K562 (cell line): ENCODE data around the gene MAN1A1. TPM values are rescaled to one million over a fixed set of nuclear protein-coding genes. Genes with fewer than 3 reads are reported as not detected.
A peak's percentile ranks its signal among the peaks of the same experiment; 100 is the strongest.

ENCODE experiments used
- ELF4 ChIP-seq: fragments of 450-650 bp; formaldehyde crosslinking; IDR thresholded peaks from 2 replicates; pipeline ENCODE4 v1.4.0; 2022; ENCODE audit warnings: missing genetic modification characterization
- KDM2B ChIP-seq: fragments of 250-450 bp; sonication (Bioruptor Pico); IDR thresholded peaks from 2 replicates; pipeline ENCODE4 v1.8.0; 2021; ENCODE audit warnings: mild to moderate bottlenecking, moderate library complexity
- MYNN ChIP-seq, 2 experiments: sonication (generic); formaldehyde crosslinking in 1 of 2; IDR thresholded peaks; 2 replicates each; pipeline versions ENCODE4 v1.5.0 to v1.6.1; 2016 to 2020; ENCODE audit warnings: antibody characterized with exemption in 1 of 2, missing genetic modification reagents in 1 of 2
- PYGO2 ChIP-seq: fragments of 450-650 bp; IDR thresholded peaks from 2 replicates; pipeline ENCODE4 v1.6.1; 2016; ENCODE audit warnings: mild to moderate bottlenecking, missing genetic modification characterization, moderate library complexity, missing compliant biosample characterization
- SMARCE1 ChIP-seq: fragments of 450-650 bp; IDR thresholded peaks from 2 replicates; pipeline ENCODE4 v1.7.1; 2016; ENCODE audit warnings: mild to moderate bottlenecking
- TEAD4 ChIP-seq, 2 experiments: sonication (generic) in 1 of 2; formaldehyde crosslinking in 1 of 2; IDR thresholded peaks; 2 replicates each; pipeline versions ENCODE4 v1.6.1 to v1.8.0; 2012 to 2022; ENCODE audit warnings: borderline replicate concordance in 1 of 2, inconsistent platforms in 1 of 2, low read length in 1 of 2, mild to moderate bottlenecking in 1 of 2, missing genetic modification reagents in 1 of 2
- ZFPM2 ChIP-seq: fragments of 250-450 bp; sonication (Bioruptor Pico); IDR thresholded peaks from 2 replicates; pipeline ENCODE4 v1.5.1; 2022; ENCODE audit warnings: mild to moderate bottlenecking
- ZNF41 ChIP-seq: fragments of 250-450 bp; sonication (Bioruptor Pico); conservative IDR thresholded peaks from 2 replicates; pipeline ENCODE4 v1.4.0; 2020; ENCODE audit warnings: mild to moderate bottlenecking
- ZNF696 ChIP-seq: fragments of 250-450 bp; sonication (Bioruptor Pico); conservative IDR thresholded peaks from 2 replicates; pipeline ENCODE4 v1.4.0; 2020; ENCODE audit warnings: mild to moderate bottlenecking, moderate library complexity
- polyA plus RNA-seq, 8 experiments: library from polyadenylated mRNA; depleted of rRNA in 4 of 8; stranded (reverse) in 5 of 8; unstranded in 3 of 8; fragments of >200 nt; fragmentation: Nextera tagmentation in 2 of 8; fragmentation: Illumina TruSeq in 1 of 8; extraction: Ambion mirVana in 2 of 8; extraction: Trizol in 1 of 8; gene quantifications; 2 replicates each; pipeline versions ENCODE4 v1.2.1 to v1.2.3, GENCODE V29; 2011 to 2014; ENCODE audit warnings: inconsistent platforms in 1 of 8, missing spikeins in 1 of 8
- total RNA-seq, 7 experiments: library from RNA; depleted of rRNA in 6 of 7; stranded (reverse); fragments of >200 nt in 6 of 7; fragmentation: Illumina TruSeq in 2 of 7; extraction: Trizol in 2 of 7; gene quantifications; 2 replicates each; pipeline versions ENCODE4 v1.2.1 to v1.2.3, GENCODE V29; 2011 to 2021; ENCODE audit warnings: low replicate concordance in 1 of 7
- TF ChIP-seq, protein P1 (sequence below): fragments of 450-650 bp; IDR thresholded peaks from 2 replicates; pipeline ENCODE4 v1.6.1; 2016; ENCODE audit warnings: low read depth
- TF ChIP-seq, protein P2 (sequence below): fragments of 200-800 bp; sonication (Bioruptor generic); IDR thresholded peaks from 2 replicates; pipeline ENCODE4 v1.6.1; 2017; ENCODE audit warnings: missing genetic modification characterization, missing compliant biosample characterization
- TF ChIP-seq, protein P3 (sequence below): fragments of 250-450 bp; sonication (Bioruptor Pico); IDR thresholded peaks from 2 replicates; pipeline ENCODE4 v1.4.0; 2020

The MAN1A1 gene
- total and polyA plus RNA-seq, 9 of the 15 experiments (the other 6 are each of a cell fraction or from before 2014, with no cell fraction given), result 24.5 to 78.4 (median 59.7) TPM

DNA sequence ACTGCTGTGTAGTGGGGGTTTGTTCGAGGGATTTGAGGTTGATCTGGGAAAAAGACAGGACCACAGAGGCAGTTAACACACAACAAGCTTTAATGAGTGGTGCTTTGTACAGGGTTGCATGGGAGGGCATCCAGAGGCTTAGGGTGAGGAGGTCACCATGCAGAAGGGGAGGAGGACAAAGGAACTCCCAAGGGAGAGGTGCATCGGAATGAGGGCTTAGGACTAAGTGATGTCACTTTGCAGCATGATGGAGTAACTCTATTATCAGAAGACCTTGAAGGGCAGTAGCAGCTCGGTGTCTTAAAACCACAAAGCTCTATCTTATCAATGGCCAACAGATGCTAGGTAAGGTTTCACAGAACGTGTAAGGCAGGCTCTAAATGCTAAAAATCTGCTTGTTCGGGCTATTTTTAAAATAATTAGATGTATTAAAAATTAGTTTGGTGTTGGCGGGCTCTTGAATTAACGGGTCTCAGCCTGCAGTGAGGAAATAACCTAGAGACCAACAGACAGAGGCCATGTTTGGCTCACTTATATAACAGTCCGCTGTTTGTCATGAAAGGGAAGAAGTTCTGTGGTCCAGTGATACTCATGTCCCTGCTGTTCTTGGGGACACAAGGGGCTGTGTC is 37.9 kb downstream of the MAN1A1 start (continued):
- TF ChIP-seq ZFPM2, result no peak
- 0 out of 2 replicates have a peak, but pooled peaks have one; percentile 70 for TF ChIP-seq ELF4 (CRISPR knock-in tag)
- TF ChIP-seq, protein P1, sequence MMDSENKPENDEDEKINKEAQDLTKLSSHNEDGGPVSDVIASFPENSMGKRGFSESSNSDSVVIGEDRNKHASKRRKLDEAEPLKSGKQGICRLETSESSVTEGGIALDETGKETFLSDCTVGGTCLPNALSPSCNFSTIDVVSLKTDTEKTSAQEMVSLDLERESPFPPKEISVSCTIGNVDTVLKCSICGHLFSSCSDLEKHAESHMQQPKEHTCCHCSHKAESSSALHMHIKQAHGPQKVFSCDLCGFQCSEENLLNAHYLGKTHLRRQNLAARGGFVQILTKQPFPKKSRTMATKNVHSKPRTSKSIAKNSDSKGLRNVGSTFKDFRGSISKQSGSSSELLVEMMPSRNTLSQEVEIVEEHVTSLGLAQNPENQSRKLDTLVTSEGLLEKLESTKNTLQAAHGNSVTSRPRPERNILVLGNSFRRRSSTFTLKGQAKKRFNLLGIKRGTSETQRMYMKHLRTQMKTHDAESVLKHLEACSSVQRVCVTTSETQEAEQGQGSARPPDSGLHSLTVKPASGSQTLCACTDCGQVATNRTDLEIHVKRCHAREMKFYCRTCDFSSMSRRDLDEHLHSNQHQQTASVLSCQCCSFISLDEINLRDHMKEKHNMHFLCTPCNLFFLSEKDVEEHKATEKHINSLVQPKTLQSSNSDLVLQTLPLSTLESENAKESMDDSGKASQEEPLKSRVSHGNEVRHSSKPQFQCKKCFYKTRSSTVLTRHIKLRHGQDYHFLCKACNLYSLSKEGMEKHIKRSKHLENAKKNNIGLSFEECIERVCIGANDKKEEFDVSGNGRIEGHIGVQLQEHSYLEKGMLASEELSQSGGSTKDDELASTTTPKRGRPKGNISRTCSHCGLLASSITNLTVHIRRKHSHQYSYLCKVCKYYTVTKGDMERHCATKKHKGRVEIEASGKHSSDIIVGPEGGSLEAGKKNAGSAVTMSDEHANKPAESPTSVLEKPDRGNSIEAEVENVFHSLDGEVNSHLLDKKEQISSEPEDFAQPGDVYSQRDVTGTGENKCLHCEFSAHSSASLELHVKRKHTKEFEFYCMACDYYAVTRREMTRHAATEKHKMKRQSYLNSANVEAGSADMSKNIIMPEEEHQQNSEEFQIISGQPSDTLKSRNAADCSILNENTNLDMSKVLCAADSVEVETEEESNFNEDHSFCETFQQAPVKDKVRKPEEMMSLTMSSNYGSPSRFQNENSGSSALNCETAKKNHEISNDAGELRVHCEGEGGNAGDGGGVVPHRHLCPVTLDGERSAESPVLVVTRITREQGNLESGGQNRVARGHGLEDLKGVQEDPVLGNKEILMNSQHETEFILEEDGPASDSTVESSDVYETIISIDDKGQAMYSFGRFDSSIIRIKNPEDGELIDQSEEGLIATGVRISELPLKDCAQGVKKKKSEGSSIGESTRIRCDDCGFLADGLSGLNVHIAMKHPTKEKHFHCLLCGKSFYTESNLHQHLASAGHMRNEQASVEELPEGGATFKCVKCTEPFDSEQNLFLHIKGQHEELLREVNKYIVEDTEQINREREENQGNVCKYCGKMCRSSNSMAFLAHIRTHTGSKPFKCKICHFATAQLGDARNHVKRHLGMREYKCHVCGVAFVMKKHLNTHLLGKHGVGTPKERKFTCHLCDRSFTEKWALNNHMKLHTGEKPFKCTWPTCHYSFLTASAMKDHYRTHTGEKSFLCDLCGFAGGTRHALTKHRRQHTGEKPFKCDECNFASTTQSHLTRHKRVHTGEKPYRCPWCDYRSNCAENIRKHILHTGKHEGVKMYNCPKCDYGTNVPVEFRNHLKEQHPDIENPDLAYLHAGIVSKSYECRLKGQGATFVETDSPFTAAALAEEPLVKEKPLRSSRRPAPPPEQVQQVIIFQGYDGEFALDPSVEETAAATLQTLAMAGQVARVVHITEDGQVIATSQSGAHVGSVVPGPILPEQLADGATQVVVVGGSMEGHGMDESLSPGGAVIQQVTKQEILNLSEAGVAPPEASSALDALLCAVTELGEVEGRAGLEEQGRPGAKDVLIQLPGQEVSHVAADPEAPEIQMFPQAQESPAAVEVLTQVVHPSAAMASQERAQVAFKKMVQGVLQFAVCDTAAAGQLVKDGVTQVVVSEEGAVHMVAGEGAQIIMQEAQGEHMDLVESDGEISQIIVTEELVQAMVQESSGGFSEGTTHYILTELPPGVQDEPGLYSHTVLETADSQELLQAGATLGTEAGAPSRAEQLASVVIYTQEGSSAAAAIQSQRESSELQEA, result no peak
- peak; percentile 75 for TF ChIP-seq MYNN (IDR thresholded peaks at IDR 0.05)
- no peak for TF ChIP-seq MYNN (CRISPR knock-in tag; IDR thresholded peaks at IDR 0.05)
- TF ChIP-seq KDM2B (CRISPR knock-in tag), result no peak
- TF ChIP-seq TEAD4 (IDR thresholded peaks at IDR 0.05; ENCODE audit: low read length), result peak; percentile 97
- TF ChIP-seq TEAD4 (CRISPR knock-in tag; IDR thresholded peaks at IDR 0.05; ENCODE audit: borderline replicate concordance), result no peak
- TF ChIP-seq, protein P2, sequence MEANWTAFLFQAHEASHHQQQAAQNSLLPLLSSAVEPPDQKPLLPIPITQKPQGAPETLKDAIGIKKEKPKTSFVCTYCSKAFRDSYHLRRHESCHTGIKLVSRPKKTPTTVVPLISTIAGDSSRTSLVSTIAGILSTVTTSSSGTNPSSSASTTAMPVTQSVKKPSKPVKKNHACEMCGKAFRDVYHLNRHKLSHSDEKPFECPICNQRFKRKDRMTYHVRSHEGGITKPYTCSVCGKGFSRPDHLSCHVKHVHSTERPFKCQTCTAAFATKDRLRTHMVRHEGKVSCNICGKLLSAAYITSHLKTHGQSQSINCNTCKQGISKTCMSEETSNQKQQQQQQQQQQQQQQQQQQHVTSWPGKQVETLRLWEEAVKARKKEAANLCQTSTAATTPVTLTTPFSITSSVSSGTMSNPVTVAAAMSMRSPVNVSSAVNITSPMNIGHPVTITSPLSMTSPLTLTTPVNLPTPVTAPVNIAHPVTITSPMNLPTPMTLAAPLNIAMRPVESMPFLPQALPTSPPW, result peak; percentile 25; the same call in 1 of the 2 replicates
- TF ChIP-seq PYGO2 (tag), result no peak
- TF ChIP-seq ZNF41, result no peak
- peak; percentile 98 for TF ChIP-seq SMARCE1
- TF ChIP-seq, protein P3, sequence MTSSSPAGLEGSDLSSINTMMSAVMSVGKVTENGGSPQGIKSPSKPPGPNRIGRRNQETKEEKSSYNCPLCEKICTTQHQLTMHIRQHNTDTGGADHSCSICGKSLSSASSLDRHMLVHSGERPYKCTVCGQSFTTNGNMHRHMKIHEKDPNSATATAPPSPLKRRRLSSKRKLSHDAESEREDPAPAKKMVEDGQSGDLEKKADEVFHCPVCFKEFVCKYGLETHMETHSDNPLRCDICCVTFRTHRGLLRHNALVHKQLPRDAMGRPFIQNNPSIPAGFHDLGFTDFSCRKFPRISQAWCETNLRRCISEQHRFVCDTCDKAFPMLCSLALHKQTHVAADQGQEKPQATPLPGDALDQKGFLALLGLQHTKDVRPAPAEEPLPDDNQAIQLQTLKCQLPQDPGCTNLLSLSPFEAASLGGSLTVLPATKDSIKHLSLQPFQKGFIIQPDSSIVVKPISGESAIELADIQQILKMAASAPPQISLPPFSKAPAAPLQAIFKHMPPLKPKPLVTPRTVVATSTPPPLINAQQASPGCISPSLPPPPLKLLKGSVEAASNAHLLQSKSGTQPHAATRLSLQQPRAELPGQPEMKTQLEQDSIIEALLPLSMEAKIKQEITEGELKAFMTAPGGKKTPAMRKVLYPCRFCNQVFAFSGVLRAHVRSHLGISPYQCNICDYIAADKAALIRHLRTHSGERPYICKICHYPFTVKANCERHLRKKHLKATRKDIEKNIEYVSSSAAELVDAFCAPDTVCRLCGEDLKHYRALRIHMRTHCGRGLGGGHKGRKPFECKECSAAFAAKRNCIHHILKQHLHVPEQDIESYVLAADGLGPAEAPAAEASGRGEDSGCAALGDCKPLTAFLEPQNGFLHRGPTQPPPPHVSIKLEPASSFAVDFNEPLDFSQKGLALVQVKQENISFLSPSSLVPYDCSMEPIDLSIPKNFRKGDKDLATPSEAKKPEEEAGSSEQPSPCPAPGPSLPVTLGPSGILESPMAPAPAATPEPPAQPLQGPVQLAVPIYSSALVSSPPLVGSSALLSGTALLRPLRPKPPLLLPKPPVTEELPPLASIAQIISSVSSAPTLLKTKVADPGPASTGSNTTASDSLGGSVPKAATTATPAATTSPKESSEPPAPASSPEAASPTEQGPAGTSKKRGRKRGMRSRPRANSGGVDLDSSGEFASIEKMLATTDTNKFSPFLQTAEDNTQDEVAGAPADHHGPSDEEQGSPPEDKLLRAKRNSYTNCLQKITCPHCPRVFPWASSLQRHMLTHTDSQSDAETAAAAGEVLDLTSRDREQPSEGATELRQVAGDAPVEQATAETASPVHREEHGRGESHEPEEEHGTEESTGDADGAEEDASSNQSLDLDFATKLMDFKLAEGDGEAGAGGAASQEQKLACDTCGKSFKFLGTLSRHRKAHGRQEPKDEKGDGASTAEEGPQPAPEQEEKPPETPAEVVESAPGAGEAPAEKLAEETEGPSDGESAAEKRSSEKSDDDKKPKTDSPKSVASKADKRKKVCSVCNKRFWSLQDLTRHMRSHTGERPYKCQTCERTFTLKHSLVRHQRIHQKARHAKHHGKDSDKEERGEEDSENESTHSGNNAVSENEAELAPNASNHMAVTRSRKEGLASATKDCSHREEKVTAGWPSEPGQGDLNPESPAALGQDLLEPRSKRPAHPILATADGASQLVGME, result peak; percentile 80; the same call in 1 of the 2 replicates
- TF ChIP-seq ZNF696 (CRISPR knock-in tag), result no peak
